Endothelial cell of umbilical vein (primary cell): ENCODE measurements around the gene PGRMC2. TPM values are rescaled to one million over a fixed set of nuclear protein-coding genes. Genes with fewer than 3 reads are reported as not detected.

Experiments used
- BruUV-seq: library from RNA; stranded (reverse); fragments of 400-500 nt; replicated peaks from 2 replicates; lab custom pipeline; 2021; lab: Mats Ljungman, UMichigan
- CTCF ChIA-PET: fragments of 300-600, 350-600 bp; sonication (Branson Sonifier 250); formaldehyde crosslinking; loops from one replicate; lab custom pipeline; 2021; ENCODE audit warnings: antibody characterized with exemption, inconsistent platforms; lab: Charles Lee
- POLR2A ChIA-PET: fragments of 300-600, 350-600 bp; sonication (Branson Sonifier 250); formaldehyde crosslinking; loops from one replicate; lab custom pipeline; 2021; ENCODE audit warnings: antibody characterized with exemption, inconsistent platforms; lab: Charles Lee
- DNase-seq: peaks from one replicate; pipeline ENCODE4 v3.0.0-alpha.2; 2011; ENCODE audit warnings: low read depth, low spot score
- FAIRE-seq: peaks from 2 replicates; lab custom pipeline; 2011; peaks lifted over from hg19 to GRCh38; lab: Jason Lieb, UNC
- H2AFZ ChIP-seq: 2 replicates; pipeline ENCODE4 v1.6.0; 2012; ENCODE audit warnings: low read depth, low read length, control low read depth, inconsistent platforms
- H3K27ac ChIP-seq: 2 replicates; pipeline ENCODE4 v1.5.1; 2011; ENCODE audit warnings: low read depth, mild to moderate bottlenecking, control low read depth, low read length, moderate library complexity; ENCODE audit not compliant: insufficient read depth
- H3K27me3 ChIP-seq, 2 experiments: 2 replicates each; pipeline versions ENCODE4 v1.6.0 to v1.6.1; 2011; ENCODE audit warnings: low read length in 2 of 2, mixed read lengths in 1 of 2; ENCODE audit not compliant: control insufficient read depth in 2 of 2, insufficient read depth in 2 of 2
- H3K36me3 ChIP-seq, 2 experiments: 2 replicates in 1 of 2; 3 replicates in 1 of 2; pipeline ENCODE4 v1.5.1; 2011; ENCODE audit warnings: low read length in 2 of 2, mild to moderate bottlenecking in 1 of 2, moderate library complexity in 1 of 2; ENCODE audit not compliant: control insufficient read depth in 2 of 2, insufficient read depth in 2 of 2; ENCODE audit errors: extremely low read depth in 1 of 2
- H3K4me1 ChIP-seq: 3 replicates; pipeline ENCODE4 v1.5.1; 2011; ENCODE audit warnings: mild to moderate bottlenecking, low read length; ENCODE audit not compliant: control insufficient read depth, insufficient read depth; ENCODE audit errors: extremely low read depth
- H3K4me2 ChIP-seq: 2 replicates; pipeline ENCODE4 v1.6.1; 2011; ENCODE audit warnings: low read length, control low read depth, mixed read lengths; ENCODE audit not compliant: insufficient read depth
- H3K4me3 ChIP-seq, 3 experiments: fragments of 200-600 bp in 1 of 3; sonication (generic), shearing (Covaris generic) in 1 of 3; replicated peaks in 1 of 3; 2 replicates each; pipeline ENCODE4 v1.5.1; 2011 to 2016; ENCODE audit warnings: control low read depth in 3 of 3, low read length in 3 of 3, mild to moderate bottlenecking in 2 of 3, inconsistent platforms in 1 of 3, low read depth in 1 of 3, moderate library complexity in 1 of 3; ENCODE audit not compliant: insufficient read depth in 1 of 3
- H3K79me2 ChIP-seq: 2 replicates; pipeline ENCODE4 v1.6.0; 2012; ENCODE audit warnings: low read length, inconsistent platforms; ENCODE audit not compliant: control insufficient read depth, insufficient read depth
- H3K9ac ChIP-seq: replicated peaks from 2 replicates; pipeline ENCODE3; 2011; ENCODE audit warnings: low read length, control low read depth; ENCODE audit not compliant: insufficient read depth; ENCODE audit errors: extremely low read depth
- H3K9me1 ChIP-seq: replicated peaks from 3 replicates; pipeline ENCODE4 v1.6.0; 2011; ENCODE audit warnings: mild to moderate bottlenecking, low read length; ENCODE audit not compliant: control insufficient read depth, insufficient read depth; ENCODE audit errors: extremely low read depth
- H3K9me3 ChIP-seq: replicated peaks from 2 replicates; pipeline ENCODE4 v1.5.1; 2012; ENCODE audit warnings: low read length, inconsistent platforms; ENCODE audit not compliant: control insufficient read depth, insufficient read depth
- H4K20me1 ChIP-seq: replicated peaks from 2 replicates; pipeline ENCODE3; 2011; ENCODE audit warnings: mild to moderate bottlenecking, low read length; ENCODE audit not compliant: control insufficient read depth, insufficient read depth; ENCODE audit errors: extremely low read depth
- CTCF ChIP-seq, 2 donors: IDR thresholded peaks; 1 replicate in 1 of 2; 2 replicates in 1 of 2; pipeline ENCODE4 v1.5.1; 2011; ENCODE audit warnings: low read length in 2 of 2, mild to moderate bottlenecking in 2 of 2, moderate library complexity in 2 of 2, control low read depth in 1 of 2, inconsistent platforms in 1 of 2, low read depth in 1 of 2; ENCODE audit not compliant: insufficient read depth in 1 of 2; ENCODE audit errors: extremely low read depth in 1 of 2
- EZH2 ChIP-seq: IDR thresholded peaks from 2 replicates; pipeline ENCODE4 v1.6.1; 2012; ENCODE audit warnings: borderline replicate concordance, low read depth, mild to moderate bottlenecking, moderate library complexity, low read length, inconsistent platforms; ENCODE audit not compliant: severe bottlenecking
- FOS ChIP-seq: IDR thresholded peaks from 2 replicates; pipeline ENCODE4 v1.6.1; 2011; ENCODE audit warnings: mild to moderate bottlenecking, low read length, moderate library complexity, borderline replicate concordance; ENCODE audit not compliant: insufficient read depth
- GATA2 ChIP-seq: IDR thresholded peaks from 2 replicates; pipeline ENCODE4 v1.7.0; 2011; ENCODE audit warnings: low read depth, mild to moderate bottlenecking, moderate library complexity, mixed read lengths, low read length; ENCODE audit not compliant: insufficient read length, insufficient read depth
- JUN ChIP-seq: IDR thresholded peaks from 2 replicates; pipeline ENCODE4 v1.6.1; 2011; ENCODE audit warnings: borderline replicate concordance, low read depth; ENCODE audit not compliant: insufficient read length, insufficient read depth
- MAX ChIP-seq: IDR thresholded peaks from 2 replicates; pipeline ENCODE4 v1.6.1; 2011; ENCODE audit not compliant: insufficient read depth, insufficient read length
- MYC ChIP-seq: IDR thresholded peaks from one replicate; pipeline ENCODE4 v1.6.1; 2011; ENCODE audit warnings: mild to moderate bottlenecking, low read depth, low read length
- POLR2A ChIP-seq: IDR thresholded peaks from 2 replicates; pipeline ENCODE4 v1.6.1; 2012; ENCODE audit warnings: low read depth, mild to moderate bottlenecking, control low read depth, low read length
- POLR2AphosphoS5 ChIP-seq: IDR thresholded peaks from 2 replicates; pipeline ENCODE4 v1.6.1; 2012; ENCODE audit warnings: low read depth, mild to moderate bottlenecking, control low read depth, low read length, moderate library complexity; ENCODE audit not compliant: insufficient read depth
- dilution Hi-C: fragments of 300-500 bp; cut with MboI; formaldehyde crosslinking; loops from one replicate; pipeline ENCODE4 v1.15.0; 2019; ENCODE audit warnings: low sequenced_read_pairs; ENCODE audit not compliant: extremely low pct_ligation_motif_present
- intact Hi-C: fragments of 100-400 bp; cut with micrococcal nuclease; formaldehyde crosslinking; loops from one replicate; pipeline ENCODE4 v1.10.0; 2022
- polyA plus RNA-seq, 4 experiments: library from polyadenylated mRNA; depleted of rRNA in 3 of 4; stranded (reverse) in 3 of 4; unstranded in 1 of 4; fragments of >200 nt; gene quantifications; 2 replicates each; pipeline versions ENCODE4 v1.2.1 to v1.2.3, GENCODE V29; 2011 to 2012; ENCODE audit warnings: missing spikeins in 1 of 4
- total RNA-seq: library from RNA; stranded (reverse); gene quantifications from 2 replicates; pipeline ENCODE4 v1.2.3, GENCODE V29; 2021

Gene PGRMC2
- total and polyA plus RNA-seq, 2 donors (not counting 3 experiments of a cell fraction or from before 2014, with no cell fraction given) = 10.1 to 63.4 TPM

- Histone ChIP-seq H3K4me3 (no peak overlapping the region), H3K27ac (no peak overlapping the region), H3K27me3 (no peaks in the 10 kb centered on the region), H3K9ac (no peak overlapping the region), H3K79me2 (no peaks in the 10 kb centered on the region), H3K36me3 (no peaks in the 10 kb centered on the region), H3K4me2 (no peak overlapping the region), H3K9me1 (no peaks in the 10 kb centered on the region), H2AFZ (no peak overlapping the region), H4K20me1 (no peaks in the 10 kb centered on the region), H3K4me1 (peaks cover 20% of the 10 kb centered on the region), H3K9me3 (no peaks in the 10 kb centered on the region)
- dilution Hi-C loops (no loop called here), intact Hi-C loops (no loop called here)
- DNase-seq = no peak
- POLR2A ChIA-PET = no interaction called here
- FAIRE-seq = no peak
- no TSS peak for BruUV-seq
- CTCF ChIA-PET = interaction anchor here (0.6 kb wide), 1 partner anchor 33 kb away, joined by 3 read pairs; no protein-coding TSS in a partner anchor
- TF ChIP-seq POLR2A (no peak), CTCF (IDR thresholded peaks at IDR 0.05; ENCODE audit: extremely low read depth in 1 of 2, insufficient read depth in 1 of 2, low read depth in 1 of 2, low read length in 2 of 2) (no peak), FOS (no peak), JUN (no peak), EZH2 (no peak), MAX (no peak), POLR2AphosphoS5 (no peak), MYC (no peak), GATA2 (no peak)
Observed at GRCh38 chr4:128335541-128335940, 47.9 kb upstream of the PGRMC2 start.
